ENCODE results near the gene GDF11. TPM values are rescaled to one million over a fixed set of nuclear protein-coding genes. Genes with fewer than 3 reads are reported as not detected.

Gene GDF11
- total and polyA plus RNA-seq, 2 of the 4 experiments (the other 2 are of a cell fraction), result 2.7 to 12.9 TPM

DNA sequence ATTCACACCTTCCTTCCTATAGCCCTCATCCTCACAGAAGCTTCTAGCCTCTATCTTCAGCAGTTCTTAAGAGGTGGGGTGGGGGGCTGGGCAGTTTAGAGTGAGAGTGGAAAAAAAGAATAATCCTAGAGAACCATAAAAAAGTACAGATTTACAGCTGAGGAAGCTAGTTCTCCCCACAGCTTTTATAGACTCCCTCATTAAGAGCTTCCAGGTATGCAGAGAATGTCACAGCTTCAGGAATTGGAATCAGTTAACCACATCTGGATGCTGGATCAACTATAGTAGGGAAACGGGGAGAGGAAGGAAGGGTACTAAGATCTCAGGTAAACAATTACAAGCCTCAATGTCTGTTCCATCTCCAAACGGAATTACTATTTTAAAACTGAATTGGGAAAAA is 12.3 kb downstream of the GDF11 start:
- Histone ChIP-seq H2BK5ac (ENCODE audit: low read depth, low read length, poor library complexity, severe bottlenecking) (no peak overlapping the region), H4K20me1 (ENCODE audit: insufficient read depth, low read length) (no peaks in the 10 kb centered on the region), H3K9ac (ENCODE audit: low read depth, low read length) (no peak overlapping the region), H3K4me2 (ENCODE audit: low read depth, low read length) (no peak overlapping the region), H3K4me1 (ENCODE audit: control insufficient read depth, insufficient read depth, low read length) (no peaks in the 10 kb centered on the region), H3K27me3 (ENCODE audit: control insufficient read depth, insufficient read depth, low read length) (no peaks in the 10 kb centered on the region), H2BK15ac (ENCODE audit: low read depth, low read length) (no peak overlapping the region), H3K23ac (ENCODE audit: low read depth, low read length) (no peak overlapping the region), H2AK9ac (replicated peaks; ENCODE audit: low read depth, low read length, poor library complexity) (no peak overlapping the region), H3K36me3 (ENCODE audit: control insufficient read depth, insufficient read depth, low read length) (peaks cover 56% of the 10 kb centered on the region), H3K9me1 (ENCODE audit: insufficient read depth, low read length) (peaks cover 7% of the 10 kb centered on the region; the same call in 1 of the 2 replicates), H3K14ac (replicated peaks; ENCODE audit: low read depth, low read length) (no peak overlapping the region), H3K27ac (ENCODE audit: insufficient read depth, low read length) (no peak overlapping the region), H3K18ac (ENCODE audit: low read depth, low read length) (no peak overlapping the region), H3K79me1 (ENCODE audit: low read depth in 1 of 2, low read length in 2 of 2) (peaks cover 8 to 39% of the 10 kb centered on the region in 2 experiments; a peak in 3 of 4 replicates), H2BK120ac (ENCODE audit: low read depth, low read length) (no peak overlapping the region), H3K56ac (ENCODE audit: extremely low read depth, insufficient read depth, low read length) (no peak overlapping the region), H2AK5ac (ENCODE audit: low read depth, low read length) (no peak overlapping the region), H2BK20ac (ENCODE audit: low read depth, low read length) (no peak overlapping the region), H3K4ac (ENCODE audit: low read depth, low read length) (no peak overlapping the region), H4K8ac (ENCODE audit: low read depth in 2 of 2, low read length in 2 of 2) (no peak overlapping the region), H4K5ac (ENCODE audit: low read depth, low read length) (no peak overlapping the region), H2AFZ (replicated peaks; ENCODE audit: low read length, poor library complexity) (no peak overlapping the region), H4K91ac (ENCODE audit: insufficient read depth, low read depth, low read length) (no peak overlapping the region), H3K4me3 (ENCODE audit: insufficient read depth, low read depth, low read length) (no peak overlapping the region), H3K9me3 (ENCODE audit: control insufficient read depth, insufficient read depth, low read length) (no peaks in the 10 kb centered on the region)
- ATAC-seq (ENCODE audit: low read depth), result no peak
- no peak for TF ChIP-seq BHLHE40 (IDR thresholded peaks at IDR 0.05; ENCODE audit: low read depth, low read length)
- no peak for TF ChIP-seq POLR2A (IDR thresholded peaks at IDR 0.05; ENCODE audit: low read depth, low read length)
- TF ChIP-seq FOS (IDR thresholded peaks at IDR 0.05; ENCODE audit: low read depth, low read length), result no peak
- no peak for TF ChIP-seq RFX5 (IDR thresholded peaks at IDR 0.05; ENCODE audit: low read depth, low read length)
- no peak for TF ChIP-seq SMC3 (IDR thresholded peaks at IDR 0.05; ENCODE audit: low read depth, low read length)
- no peak for TF ChIP-seq MAZ (IDR thresholded peaks at IDR 0.05; ENCODE audit: borderline replicate concordance, low read depth, low read length)
- TF ChIP-seq RCOR1 (IDR thresholded peaks at IDR 0.05; ENCODE audit: insufficient replicate concordance, low read length), result no peak
- no peak for TF ChIP-seq CEBPB (IDR thresholded peaks at IDR 0.05; ENCODE audit: low read depth, low read length)
- TF ChIP-seq CHD1 (IDR thresholded peaks at IDR 0.05; ENCODE audit: low read depth, low read length), result no peak
- no peak for TF ChIP-seq NFE2L2 (IDR thresholded peaks at IDR 0.05; ENCODE audit: low read depth, low read length)
- no peak for TF ChIP-seq CTCF (conservative IDR thresholded peaks at IDR 0.05; ENCODE audit: low read depth, low read length)
- TF ChIP-seq, protein P1, sequence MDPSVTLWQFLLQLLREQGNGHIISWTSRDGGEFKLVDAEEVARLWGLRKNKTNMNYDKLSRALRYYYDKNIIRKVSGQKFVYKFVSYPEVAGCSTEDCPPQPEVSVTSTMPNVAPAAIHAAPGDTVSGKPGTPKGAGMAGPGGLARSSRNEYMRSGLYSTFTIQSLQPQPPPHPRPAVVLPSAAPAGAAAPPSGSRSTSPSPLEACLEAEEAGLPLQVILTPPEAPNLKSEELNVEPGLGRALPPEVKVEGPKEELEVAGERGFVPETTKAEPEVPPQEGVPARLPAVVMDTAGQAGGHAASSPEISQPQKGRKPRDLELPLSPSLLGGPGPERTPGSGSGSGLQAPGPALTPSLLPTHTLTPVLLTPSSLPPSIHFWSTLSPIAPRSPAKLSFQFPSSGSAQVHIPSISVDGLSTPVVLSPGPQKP (IDR thresholded peaks at IDR 0.05; ENCODE audit: borderline replicate concordance, low read depth, low read length), result no peak
- no peak for TF ChIP-seq MAFK (IDR thresholded peaks at IDR 0.05; ENCODE audit: low read depth, low read length)
- TF ChIP-seq MXI1 (IDR thresholded peaks at IDR 0.05; ENCODE audit: borderline replicate concordance, low read depth, low read length), result no peak
- no peak for TF ChIP-seq RAD21 (IDR thresholded peaks at IDR 0.05; ENCODE audit: low read length)
- no peak for TF ChIP-seq USF2 (IDR thresholded peaks at IDR 0.05; ENCODE audit: low read depth, low read length)
- ChIA-PET CTCF (interaction anchor here (0.6 kb wide), 1 partner anchor 12 kb away, joined by 3 read pairs; no protein-coding TSS in a partner anchor), POLR2A (ENCODE audit: unreplicated experiment) (no interaction called here)
- no peak for DNase-seq
- in situ Hi-C loops (cut with MboI; ENCODE audit: low sequenced_read_pairs), result no loop called here
- BruUV-seq (replicated peaks), result no TSS peak
- dilution Hi-C loops (cut with HindIII; ENCODE audit: low sequenced_read_pairs, unreplicated experiment), result no loop called here
- intact Hi-C loops (cut with micrococcal nuclease), result no loop called here
- WGBS, 2 experiments (ENCODE audit: extremely low coverage in 2 of 2, insufficient read length in 1 of 2), result no CpG with 5 or more reads among the region's 2 CpGs

All from IMR-90 (cell line).